ENCODE measurements around the gene FAM124A.

FAM124A gene

DNA sequence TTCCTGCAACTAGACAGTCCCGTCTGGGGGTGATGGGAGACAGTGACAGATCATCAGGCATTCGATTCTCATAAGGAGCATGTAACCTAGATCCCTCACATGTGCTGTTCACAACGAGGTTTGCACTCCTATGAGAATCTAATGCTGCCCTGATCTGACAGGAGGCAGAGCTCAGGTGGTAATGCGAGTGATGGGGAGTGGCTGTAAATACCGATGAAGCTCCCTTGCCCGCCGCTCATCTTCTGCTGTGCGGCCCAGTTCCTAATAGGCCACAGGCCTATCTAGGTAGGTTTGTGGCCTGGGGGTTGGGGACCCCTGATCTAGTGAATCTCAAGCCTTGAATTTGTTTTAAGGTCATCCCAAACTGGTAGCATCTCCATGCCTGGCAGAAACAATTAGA is 27.3 kb upstream of the FAM124A start:
- Mint-ChIP-seq H3K27me3 (ENCODE audit: low read depth, poor library complexity) (peaks cover 7% of the 10 kb centered on the region), H3K27ac (no peak overlapping the region), H3K9me3 (peaks cover 5% of the 10 kb centered on the region), H3K4me3 (no peak overlapping the region), H3K4me1 (no peaks in the 10 kb centered on the region), H3K36me3 (ENCODE audit: low read depth) (no peaks in the 10 kb centered on the region)
- TF ChIP-seq, protein P1, sequence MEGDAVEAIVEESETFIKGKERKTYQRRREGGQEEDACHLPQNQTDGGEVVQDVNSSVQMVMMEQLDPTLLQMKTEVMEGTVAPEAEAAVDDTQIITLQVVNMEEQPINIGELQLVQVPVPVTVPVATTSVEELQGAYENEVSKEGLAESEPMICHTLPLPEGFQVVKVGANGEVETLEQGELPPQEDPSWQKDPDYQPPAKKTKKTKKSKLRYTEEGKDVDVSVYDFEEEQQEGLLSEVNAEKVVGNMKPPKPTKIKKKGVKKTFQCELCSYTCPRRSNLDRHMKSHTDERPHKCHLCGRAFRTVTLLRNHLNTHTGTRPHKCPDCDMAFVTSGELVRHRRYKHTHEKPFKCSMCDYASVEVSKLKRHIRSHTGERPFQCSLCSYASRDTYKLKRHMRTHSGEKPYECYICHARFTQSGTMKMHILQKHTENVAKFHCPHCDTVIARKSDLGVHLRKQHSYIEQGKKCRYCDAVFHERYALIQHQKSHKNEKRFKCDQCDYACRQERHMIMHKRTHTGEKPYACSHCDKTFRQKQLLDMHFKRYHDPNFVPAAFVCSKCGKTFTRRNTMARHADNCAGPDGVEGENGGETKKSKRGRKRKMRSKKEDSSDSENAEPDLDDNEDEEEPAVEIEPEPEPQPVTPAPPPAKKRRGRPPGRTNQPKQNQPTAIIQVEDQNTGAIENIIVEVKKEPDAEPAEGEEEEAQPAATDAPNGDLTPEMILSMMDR (IDR thresholded peaks at IDR 0.05), result no peak
- no peak for DNase-seq

DNA sequence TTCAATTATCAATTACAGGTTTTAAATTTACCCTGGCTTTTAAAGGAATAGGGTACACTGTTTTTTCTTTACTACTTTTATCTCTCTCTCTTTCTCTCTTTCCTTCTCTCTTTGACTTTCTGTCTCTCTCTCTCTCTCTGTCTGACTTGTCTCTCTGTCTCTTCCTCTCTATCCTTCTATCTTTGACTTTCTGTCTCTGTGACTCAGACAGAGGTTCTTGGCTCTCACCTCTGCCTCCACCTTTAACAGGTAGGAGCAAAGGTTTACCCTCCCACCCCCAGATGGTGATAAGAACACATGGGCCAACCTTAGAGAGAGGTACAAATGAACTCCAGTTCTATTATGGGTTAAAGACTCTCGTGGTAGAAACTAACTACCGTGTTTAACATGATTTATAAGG is 20.3 kb upstream of the FAM124A start:
- H3K9me3 Mint-ChIP-seq, result peaks cover 11% of the 10 kb centered on the region
- no peak overlapping the region for H3K4me3 Mint-ChIP-seq
- H3K27ac Mint-ChIP-seq, result no peak overlapping the region
- TF ChIP-seq, protein P1 (IDR thresholded peaks at IDR 0.05), result no peak
- H3K27me3 Mint-ChIP-seq (ENCODE audit: low read depth, poor library complexity), result peaks cover 4% of the 10 kb centered on the region
- peaks cover 7% of the 10 kb centered on the region for H3K4me1 Mint-ChIP-seq
- no peaks in the 10 kb centered on the region for H3K36me3 Mint-ChIP-seq (ENCODE audit: low read depth)
- DNase-seq, result no peak

DNA sequence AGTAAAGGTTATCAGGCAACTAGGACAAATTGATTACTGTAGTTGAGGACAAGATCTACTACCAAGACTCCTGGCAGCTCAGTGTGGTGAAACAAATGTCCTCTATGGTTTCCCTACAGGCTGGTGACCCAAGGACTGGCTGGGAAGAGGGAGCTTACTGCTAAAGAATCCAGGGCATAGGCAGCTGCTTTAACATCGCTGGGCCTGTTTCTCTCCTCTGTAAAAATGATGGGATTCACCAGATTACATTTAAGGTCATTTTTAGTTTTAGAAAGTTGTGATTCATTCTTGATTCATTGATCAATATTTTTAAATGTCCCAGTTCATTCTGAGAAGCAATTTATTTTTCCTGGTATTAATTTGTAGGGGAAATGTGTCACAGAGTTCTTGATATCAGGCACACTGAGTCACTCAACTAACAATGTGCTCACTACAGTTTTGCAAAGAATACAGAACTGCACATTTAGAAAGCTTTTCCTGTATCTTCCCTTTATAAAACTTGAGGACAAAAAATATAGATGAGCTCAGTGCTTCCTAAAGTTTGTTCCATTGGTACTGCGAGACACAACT is 19.6 kb upstream of the FAM124A start:
- no peak for DNase-seq
- H3K36me3 Mint-ChIP-seq (ENCODE audit: low read depth), result no peaks in the 10 kb centered on the region
- H3K9me3 Mint-ChIP-seq, result peaks cover 11% of the 10 kb centered on the region
- H3K4me3 Mint-ChIP-seq, result no peak overlapping the region
- H3K27ac Mint-ChIP-seq, result no peak overlapping the region
- TF ChIP-seq, protein P1 (IDR thresholded peaks at IDR 0.05), result no peak
- peaks cover 7% of the 10 kb centered on the region for H3K4me1 Mint-ChIP-seq
- H3K27me3 Mint-ChIP-seq (ENCODE audit: low read depth, poor library complexity), result peaks cover 4% of the 10 kb centered on the region

DNA sequence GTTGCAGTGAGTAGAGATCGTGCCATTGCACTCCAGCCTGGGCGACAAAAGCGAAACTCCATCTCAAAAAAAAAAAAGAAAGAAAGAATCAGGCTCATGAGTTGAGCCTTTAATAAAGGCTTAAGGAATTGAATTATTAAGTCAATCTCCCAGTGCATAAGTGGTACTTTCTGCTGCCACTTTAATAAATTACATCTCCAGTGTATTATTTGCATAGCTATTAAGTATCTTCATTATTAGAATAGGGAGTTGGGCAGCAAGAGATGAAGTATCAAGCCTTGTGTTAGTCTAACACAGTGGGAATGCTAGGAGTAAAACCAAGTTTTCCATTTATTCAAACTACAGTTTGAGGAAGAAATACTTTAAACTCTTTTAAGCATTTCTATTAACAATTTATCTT is 15.6 kb upstream of the FAM124A start:
- peaks cover 22% of the 10 kb centered on the region for H3K27me3 Mint-ChIP-seq (ENCODE audit: low read depth, poor library complexity)

DNA sequence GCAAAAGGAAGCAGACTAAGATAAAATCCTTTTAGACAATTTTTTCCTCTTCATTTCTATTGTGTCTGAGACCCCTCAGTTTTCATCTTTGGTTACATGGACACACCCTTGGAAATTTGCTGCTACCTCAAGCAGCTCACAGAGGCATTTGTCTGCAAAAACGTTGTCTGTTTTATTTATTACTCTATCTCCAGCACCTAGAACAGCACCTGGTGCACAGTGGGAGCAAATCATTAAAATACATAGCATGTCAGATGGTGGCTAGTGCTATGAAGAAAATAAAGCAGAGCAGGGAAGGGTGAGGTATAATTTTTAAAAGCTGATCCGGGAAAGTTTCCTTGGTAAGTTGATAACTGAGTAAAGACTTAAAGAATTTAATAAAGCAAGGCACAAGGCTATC is 14.3 kb upstream of the FAM124A start:
- no peak overlapping the region for H3K4me3 Mint-ChIP-seq
- H3K4me1 Mint-ChIP-seq, result no peaks in the 10 kb centered on the region
- H3K9me3 Mint-ChIP-seq, result no peaks in the 10 kb centered on the region
- peaks cover 32% of the 10 kb centered on the region for H3K27me3 Mint-ChIP-seq (ENCODE audit: low read depth, poor library complexity)
- DNase-seq, result no peak
- no peak overlapping the region for H3K27ac Mint-ChIP-seq
- TF ChIP-seq, protein P1 (IDR thresholded peaks at IDR 0.05), result no peak
- H3K36me3 Mint-ChIP-seq (ENCODE audit: low read depth), result no peaks in the 10 kb centered on the region

More for the DNA sequence above, 15.6 kb upstream of the FAM124A start:
- H3K4me1 Mint-ChIP-seq, result peaks cover 5% of the 10 kb centered on the region
- H3K4me3 Mint-ChIP-seq, result no peak overlapping the region
- no peak for DNase-seq
- no peak overlapping the region for H3K27ac Mint-ChIP-seq
- no peaks in the 10 kb centered on the region for H3K9me3 Mint-ChIP-seq
- TF ChIP-seq, protein P1 (IDR thresholded peaks at IDR 0.05), result no peak
- no peaks in the 10 kb centered on the region for H3K36me3 Mint-ChIP-seq (ENCODE audit: low read depth)

DNA sequence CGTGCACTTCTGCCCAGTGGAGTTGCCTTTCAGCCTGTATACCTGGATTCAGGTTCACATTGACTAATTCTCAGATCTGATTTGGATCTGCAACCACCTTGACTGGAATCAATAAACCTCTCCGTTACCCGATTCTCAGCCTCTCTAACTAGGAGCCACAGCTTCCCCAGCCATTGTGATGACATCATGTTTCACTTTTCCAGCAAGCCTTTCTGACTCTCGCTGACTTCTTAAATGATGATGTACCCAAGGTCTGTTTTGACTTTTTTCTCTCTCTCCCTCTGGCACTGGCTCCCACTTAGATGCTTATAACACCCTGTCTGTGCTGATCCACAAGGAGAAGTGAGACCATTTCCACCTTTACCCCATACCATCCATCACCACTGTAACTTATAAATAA is 13.5 kb upstream of the FAM124A start:
- TF ChIP-seq, protein P1 (IDR thresholded peaks at IDR 0.05), result no peak
- H3K9me3 Mint-ChIP-seq, result no peaks in the 10 kb centered on the region
- peaks cover 29% of the 10 kb centered on the region for H3K27me3 Mint-ChIP-seq (ENCODE audit: low read depth, poor library complexity)

More for the DNA sequence above, 13.5 kb upstream of the FAM124A start:
- no peak overlapping the region for H3K4me3 Mint-ChIP-seq
- H3K27ac Mint-ChIP-seq, result no peak overlapping the region
- no peaks in the 10 kb centered on the region for H3K4me1 Mint-ChIP-seq
- DNase-seq, result no peak
- no peaks in the 10 kb centered on the region for H3K36me3 Mint-ChIP-seq (ENCODE audit: low read depth)

Measured in nephron progenitor cell (in vitro differentiated cells).